ENCODE data around the gene TMEM35B.
"Not testable (repeated sequence)": the region's sequence is repeated elsewhere in the genome, so short reads cannot be mapped to it uniquely, and the experiment has no call there.

TMEM35B gene

DNA sequence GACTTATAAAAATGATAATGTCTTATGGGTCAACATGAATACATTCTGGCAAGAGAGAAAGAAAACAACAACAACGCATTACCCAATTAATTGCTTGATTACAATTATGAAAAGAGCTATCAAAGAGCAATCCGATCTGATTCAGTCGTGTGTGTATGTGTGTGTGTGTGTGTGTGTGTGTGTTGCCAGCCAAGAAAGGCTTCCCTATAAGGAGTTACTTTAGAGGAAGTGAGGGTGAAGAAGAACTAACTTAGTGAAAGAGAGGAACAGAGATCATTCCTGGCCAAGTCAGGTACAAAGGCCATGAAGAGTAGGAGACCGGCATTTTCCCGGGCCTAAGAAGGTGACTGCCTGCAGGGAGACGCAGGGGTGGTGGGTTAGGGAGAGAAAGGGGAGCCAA is 9.4 kb downstream of the TMEM35B start:
- peak in 2 of 3 donors; percentile 32 to 43 for DNase-seq

DNA sequence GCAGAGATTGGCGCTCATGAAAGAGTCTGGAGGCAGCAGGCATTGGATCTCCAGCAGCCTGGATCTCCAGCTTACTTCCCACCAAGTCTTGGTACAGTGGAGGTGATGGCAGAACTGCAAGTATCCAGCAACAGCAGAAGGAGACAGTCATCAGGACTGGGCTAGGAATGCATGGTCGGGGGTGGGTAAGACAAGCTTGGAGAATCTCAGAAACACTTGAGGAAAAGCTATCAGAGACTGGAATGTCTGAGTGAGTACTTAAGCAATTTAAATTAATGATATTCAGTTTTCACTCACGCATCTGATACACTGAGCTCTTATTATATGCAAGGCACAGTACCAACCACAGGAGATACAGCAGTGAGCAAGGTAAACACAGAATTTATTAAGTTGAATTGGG is 9.8 kb downstream of the TMEM35B start:
- no peak for DNase-seq

DNA sequence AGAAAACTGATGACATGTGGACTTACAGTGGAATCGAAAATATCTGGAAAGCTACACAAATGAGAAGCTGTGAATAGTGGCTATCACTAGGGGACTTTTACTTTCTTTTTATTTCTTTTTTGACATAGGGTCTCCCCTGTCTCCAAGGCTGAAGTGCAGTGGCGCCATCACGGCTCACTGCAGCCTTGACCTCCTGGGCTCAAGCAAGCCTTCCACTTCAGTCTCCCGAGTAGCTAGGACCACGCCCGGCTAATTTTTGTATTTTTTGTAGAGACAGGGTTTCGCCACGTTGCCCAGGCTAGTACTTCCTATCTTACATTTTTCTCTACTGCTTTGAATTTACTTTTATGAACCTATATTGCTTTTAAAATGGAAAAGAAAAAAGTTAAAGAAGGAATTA is 10.5 kb downstream of the TMEM35B start:
- DNase-seq: no peak

DNA sequence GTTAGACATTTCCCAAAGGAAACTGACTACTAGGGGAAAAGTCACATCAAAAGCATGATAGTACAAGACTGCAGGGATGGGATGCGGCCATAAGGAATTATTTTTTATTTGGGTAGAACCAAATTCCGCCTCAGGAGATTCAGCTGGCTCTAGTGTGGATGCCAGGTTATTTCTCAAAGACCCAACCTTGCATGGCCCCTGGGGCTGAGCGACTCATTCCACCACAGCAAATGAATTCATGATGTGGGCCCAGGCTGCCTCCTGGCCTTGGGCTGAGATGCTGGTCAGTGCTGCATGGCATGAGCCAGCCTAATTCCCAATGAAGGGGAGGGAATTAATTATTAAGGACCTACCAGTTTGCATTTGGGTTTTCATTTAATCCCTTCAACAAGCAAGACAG is 11.8 kb downstream of the TMEM35B start:
- no peak for DNase-seq

DNA sequence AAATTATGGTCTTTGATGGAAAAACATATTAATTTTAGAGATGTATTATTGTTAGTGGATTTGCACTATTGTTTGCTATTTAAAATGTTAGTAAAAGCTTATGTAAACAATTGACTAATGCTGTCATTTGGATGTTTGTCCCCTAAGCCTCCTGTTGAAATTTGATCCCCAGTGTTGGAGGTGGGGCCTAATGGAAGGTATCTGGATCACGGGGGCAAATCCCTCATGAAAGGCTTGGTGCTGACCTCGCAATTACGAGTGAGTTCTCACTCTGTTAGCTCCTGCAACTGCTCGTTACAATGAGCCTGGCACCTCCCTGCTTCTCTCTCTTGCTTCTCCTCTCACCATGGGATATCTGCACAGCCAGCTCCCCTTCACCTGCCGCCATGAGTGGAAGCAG is 14.3 kb downstream of the TMEM35B start:
- DNase-seq: no peak

DNA sequence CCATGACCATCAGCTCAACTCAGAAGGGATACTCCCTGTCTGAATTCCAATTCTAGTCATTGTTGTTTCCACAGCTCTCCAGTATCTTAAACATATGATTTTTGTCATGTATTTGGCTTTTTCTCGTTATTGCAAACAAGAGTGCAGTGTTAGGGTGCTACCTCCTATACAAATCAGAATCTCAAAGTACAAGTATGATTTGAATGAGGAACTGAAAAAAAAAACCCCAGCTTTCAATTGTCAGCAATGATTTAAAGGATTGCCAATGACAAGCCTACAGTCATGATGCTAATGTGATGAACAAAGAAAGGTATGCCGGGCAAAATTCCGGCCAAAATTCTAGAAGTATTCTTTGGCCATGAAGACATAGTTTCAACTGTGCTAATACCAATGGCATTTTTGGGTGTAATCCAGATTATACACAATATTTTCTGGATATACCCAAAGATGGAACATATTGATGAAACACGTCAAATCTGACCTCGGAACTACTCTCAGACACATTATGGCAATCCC is 14.9 kb downstream of the TMEM35B start:
- DNase-seq: no peak

DNA sequence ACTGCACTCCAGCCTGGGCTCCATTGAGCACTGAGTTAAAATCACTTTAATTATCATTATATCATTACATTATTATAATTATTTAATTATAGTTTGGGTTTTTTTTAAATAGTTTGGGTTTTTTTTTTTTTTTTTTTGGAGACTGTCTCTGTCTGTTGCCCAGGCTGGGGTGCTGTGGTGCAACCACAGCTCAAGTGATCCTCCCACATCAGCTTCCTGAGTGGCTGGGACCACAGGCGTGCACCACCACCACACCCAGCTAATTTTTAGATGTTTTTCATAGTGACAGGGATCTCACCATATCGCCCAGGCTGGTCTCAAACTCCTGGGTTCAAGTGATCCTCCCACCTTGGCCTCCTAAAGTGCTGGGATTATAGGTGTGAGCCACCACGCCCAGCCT is 16.9 kb downstream of the TMEM35B start:
- not testable (repeated sequence) for DNase-seq

DNA sequence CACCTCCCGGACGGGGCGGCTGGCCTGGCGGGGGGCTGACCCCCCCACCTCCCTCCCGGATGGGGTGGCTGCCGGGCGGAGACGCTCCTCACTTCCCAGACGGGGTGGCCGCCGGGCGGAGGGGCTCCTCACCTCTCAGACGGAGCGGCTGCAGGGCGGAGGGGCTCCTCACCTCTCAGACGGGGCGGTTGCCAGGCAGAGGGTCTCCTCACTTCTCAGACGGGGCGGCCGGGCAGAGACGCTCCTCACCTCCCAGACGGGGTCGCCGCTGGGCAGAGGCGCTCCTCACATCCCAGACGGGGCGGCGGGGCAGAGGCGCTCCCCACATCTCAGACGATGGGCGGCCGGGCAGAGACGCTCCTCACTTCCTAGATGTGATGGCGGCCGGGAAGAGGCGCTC is 17.5 kb downstream of the TMEM35B start:
- DNase-seq: not testable (repeated sequence)

DNA sequence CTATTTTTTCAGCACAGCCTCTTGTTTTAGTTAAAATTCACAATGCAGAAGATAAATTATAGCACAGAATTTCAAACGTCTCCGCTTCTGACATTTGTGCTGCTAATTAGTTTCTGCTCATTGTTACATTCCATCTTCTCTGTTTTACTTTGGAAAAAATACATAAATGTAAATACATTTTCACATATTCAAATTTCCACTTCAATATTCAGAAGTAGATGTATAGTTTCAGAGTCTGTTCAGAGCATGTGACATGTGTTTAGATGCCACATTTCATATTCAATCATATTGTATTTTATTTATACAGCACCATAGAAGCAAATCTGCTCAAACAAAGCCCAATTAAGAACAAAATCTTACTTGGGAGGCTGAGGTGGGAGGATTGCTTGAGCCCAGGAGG is 19.6 kb downstream of the TMEM35B start:
- no peak for DNase-seq

DNA sequence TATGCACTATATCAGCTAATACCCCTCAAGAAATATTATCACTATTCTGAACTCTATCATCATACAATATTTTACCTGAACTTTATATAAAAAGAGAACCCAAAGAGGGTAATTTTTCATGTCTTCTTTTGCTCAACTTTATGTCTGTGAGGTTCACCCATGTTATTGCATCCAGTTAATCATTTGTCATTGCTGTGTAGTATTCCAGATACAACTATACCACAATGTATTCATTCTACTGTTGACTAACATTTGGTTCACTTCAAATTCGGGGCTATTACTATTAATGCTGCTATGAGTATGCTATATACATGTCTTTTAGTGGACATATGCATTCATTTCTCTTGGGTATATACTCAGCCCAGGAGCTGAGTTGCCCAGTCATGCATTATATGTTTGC is 34.7 kb downstream of the TMEM35B start:
- DNase-seq: no peak

DNA sequence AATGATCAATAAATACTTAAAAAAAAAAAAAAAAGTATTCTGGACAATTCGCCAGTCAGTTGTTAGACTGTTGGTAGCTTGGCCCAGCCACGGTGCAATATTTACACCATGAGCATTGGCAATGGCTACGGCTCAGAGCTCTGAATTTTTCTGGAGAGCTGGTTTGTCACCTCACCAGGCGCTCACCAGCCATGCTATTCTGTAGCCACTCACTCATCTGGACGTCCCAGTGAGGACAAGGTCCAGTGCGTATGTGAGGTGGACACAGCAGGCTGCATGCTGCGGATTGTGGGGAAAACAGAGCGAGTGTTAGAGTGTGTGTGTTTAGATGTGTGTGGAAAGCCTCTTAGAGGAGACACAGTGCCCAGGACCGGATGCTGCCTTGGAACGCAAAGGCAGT is 36.4 kb downstream of the TMEM35B start:
- DNase-seq: not testable (repeated sequence)

DNA sequence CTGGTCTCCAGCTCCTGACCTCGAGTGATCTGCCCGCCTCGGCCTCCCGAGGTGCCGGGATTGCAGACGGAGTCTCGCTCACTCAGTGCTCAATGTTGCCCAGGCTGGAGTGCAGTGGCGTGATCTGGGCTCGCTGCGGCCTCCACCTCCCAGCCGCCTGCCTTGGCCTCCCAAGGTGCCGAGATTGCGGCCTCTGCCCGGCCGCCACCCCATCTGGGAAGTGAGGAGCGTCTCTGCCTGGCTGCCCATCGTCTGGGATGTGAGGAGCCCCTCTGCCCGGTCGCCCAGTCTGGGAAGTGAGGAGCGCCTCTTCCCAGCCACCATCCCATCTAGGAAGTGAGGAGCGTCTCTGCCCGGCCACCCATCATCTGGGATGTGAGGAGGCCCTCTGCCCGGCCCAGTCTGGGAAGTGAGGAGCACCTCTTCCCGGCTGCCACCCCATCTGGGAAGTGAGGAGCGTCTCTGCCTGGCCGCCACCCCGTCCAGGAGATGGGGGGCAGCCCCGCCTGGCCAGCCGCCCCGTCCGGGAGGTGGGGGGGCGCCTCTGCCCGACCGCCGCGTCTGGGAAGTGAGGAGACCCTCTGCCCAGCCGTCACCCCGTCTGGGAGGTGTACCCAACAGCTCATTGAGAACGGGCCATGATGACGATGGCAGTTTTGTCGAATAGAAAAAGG is 37.4 kb downstream of the TMEM35B start:
- not testable (repeated sequence) for DNase-seq

DNA sequence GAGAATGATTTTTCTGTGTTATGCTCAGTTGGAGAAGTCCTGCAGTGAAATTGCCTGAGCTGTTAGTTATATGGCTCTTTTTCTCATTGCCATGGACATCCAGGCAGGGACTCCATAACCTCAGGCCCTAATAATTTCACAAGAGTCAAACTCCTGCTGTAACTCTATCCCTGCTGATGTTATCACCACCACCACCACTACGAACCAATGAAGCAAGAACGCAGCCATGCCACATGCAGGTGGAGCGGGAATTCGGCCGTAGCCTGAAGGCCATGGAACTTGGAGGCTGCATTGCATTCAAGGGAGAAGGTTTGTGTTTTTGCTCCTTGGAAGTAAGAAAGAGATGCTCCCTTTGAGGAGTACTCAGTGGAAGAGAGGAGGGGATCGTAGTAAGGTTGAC is 38.9 kb downstream of the TMEM35B start:
- no peak for DNase-seq

DNA sequence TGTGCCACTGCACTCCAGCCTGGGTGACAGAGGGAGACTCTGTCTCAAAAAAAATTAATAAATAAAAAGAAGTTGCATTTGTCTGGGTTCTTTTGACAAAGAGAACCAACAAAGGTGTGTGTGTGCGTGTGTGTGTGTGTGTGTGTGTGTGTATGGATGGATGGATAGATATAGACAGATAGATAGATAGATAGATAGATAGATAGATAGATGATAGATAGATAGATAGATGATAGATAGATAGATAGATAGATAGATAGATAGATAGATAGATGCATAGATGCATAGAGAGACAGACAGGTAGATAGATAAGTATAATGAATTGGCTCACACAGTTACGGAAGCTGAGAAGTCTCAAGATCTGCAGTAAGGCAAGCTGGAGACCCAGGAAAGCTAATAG is 43.3 kb downstream of the TMEM35B start:
- not testable (repeated sequence) for DNase-seq

Data from suppressor macrophage treated with lipopolysaccharide for 1 hour (primary cell).